HEK293 (cell line): ENCODE measurements around the gene SPACA9.

Source experiments
- CTCF ChIA-PET: fragments of 350-600 bp; formaldehyde crosslinking; extraction: SDS; loops from one replicate; lab custom pipeline; 2021; ENCODE audit warnings: antibody characterized with exemption; lab: Yijun Ruan, JAX
- POLR2A ChIA-PET: fragments of 300-600 bp; formaldehyde crosslinking; extraction: SDS; loops from one replicate; lab custom pipeline; 2020; ENCODE audit warnings: antibody characterized with exemption, inconsistent platforms; lab: Yijun Ruan, JAX
- H3K27ac ChIP-seq: fragments of 200-500 bp; sonication (Bioruptor generic); 2 replicates; pipeline ENCODE4 v1.5.1; 2014; ENCODE audit warnings: low read depth, low read length, control low read depth, inconsistent platforms; ENCODE audit errors: extremely low read depth
- H3K36me3 ChIP-seq, 2 experiments: fragments of 200-500 bp in 1 of 2; sonication (Bioruptor generic) in 1 of 2; 1 replicate in 1 of 2; 2 replicates in 1 of 2; pipeline ENCODE4 v1.5.1; 2014 to 2017; ENCODE audit warnings: inconsistent platforms in 2 of 2, low read length in 2 of 2; ENCODE audit not compliant: control insufficient read depth in 2 of 2, insufficient read depth in 1 of 2
- H3K4me1 ChIP-seq: fragments of 200-500 bp; sonication (Bioruptor generic); 2 replicates; pipeline ENCODE4 v1.5.1; 2014; ENCODE audit warnings: mild to moderate bottlenecking, low read length, inconsistent platforms; ENCODE audit not compliant: control insufficient read depth, insufficient read depth
- H3K4me3 ChIP-seq: 2 replicates; pipeline ENCODE4 v1.5.1; 2011; ENCODE audit warnings: low read depth, mild to moderate bottlenecking, control low read depth, low read length, moderate library complexity
- H3K9me3 ChIP-seq: fragments of 200-500 bp; sonication (Bioruptor generic); 2 replicates; pipeline ENCODE4 v1.5.1; 2014; ENCODE audit warnings: low read depth, low read length, inconsistent platforms; ENCODE audit not compliant: control insufficient read depth, insufficient read depth
- BCL11B ChIP-seq: fragments of 450-650 bp; formaldehyde crosslinking; IDR thresholded peaks from 2 replicates; pipeline ENCODE4 v1.5.1; 2016; ENCODE audit warnings: low read depth, missing biosample characterization, missing genetic modification characterization
- GLIS2 ChIP-seq: fragments of 450-650 bp; formaldehyde crosslinking; IDR thresholded peaks from 2 replicates; pipeline ENCODE4 v1.5.1; 2016; ENCODE audit warnings: missing biosample characterization, missing genetic modification characterization
- OSR2 ChIP-seq: fragments of 450-650 bp; formaldehyde crosslinking; IDR thresholded peaks from 2 replicates; pipeline ENCODE4 v1.5.1; 2016; ENCODE audit warnings: missing biosample characterization, missing genetic modification characterization
- PATZ1 ChIP-seq: fragments of 450-650 bp; formaldehyde crosslinking; IDR thresholded peaks from 2 replicates; pipeline ENCODE4 v1.5.1; 2016; ENCODE audit warnings: missing biosample characterization, missing genetic modification characterization
- ZBTB8A ChIP-seq: fragments of 450-650 bp; formaldehyde crosslinking; IDR thresholded peaks from 2 replicates; pipeline ENCODE4 v1.5.1; 2016; ENCODE audit warnings: missing biosample characterization, missing genetic modification characterization
- ZFP69B ChIP-seq: fragments of 450-650 bp; formaldehyde crosslinking; IDR thresholded peaks from 2 replicates; pipeline ENCODE4 v1.5.1; 2016; ENCODE audit warnings: missing biosample characterization, missing genetic modification characterization
- ZIC2 ChIP-seq: fragments of 450-650 bp; formaldehyde crosslinking; IDR thresholded peaks from 2 replicates; pipeline ENCODE4 v1.5.1; 2016; ENCODE audit warnings: missing biosample characterization, missing genetic modification characterization
- ZNF138 ChIP-seq: fragments of 450-650 bp; formaldehyde crosslinking; IDR thresholded peaks from 2 replicates; pipeline ENCODE4 v1.5.1; 2016; ENCODE audit warnings: missing biosample characterization, missing genetic modification characterization, borderline replicate concordance
- ZNF174 ChIP-seq: fragments of 450-650 bp; formaldehyde crosslinking; IDR thresholded peaks from 2 replicates; pipeline ENCODE4 v1.5.0; 2017; ENCODE audit warnings: missing biosample characterization, mild to moderate bottlenecking, missing genetic modification characterization
- ZNF202 ChIP-seq: fragments of 450-650 bp; formaldehyde crosslinking; IDR thresholded peaks from 2 replicates; pipeline ENCODE4 v1.5.1; 2016; ENCODE audit warnings: missing biosample characterization, missing genetic modification characterization, borderline replicate concordance
- ZNF223 ChIP-seq: fragments of 450-650 bp; formaldehyde crosslinking; IDR thresholded peaks from 2 replicates; pipeline ENCODE4 v1.5.1; 2016; ENCODE audit warnings: missing biosample characterization, missing genetic modification characterization
- ZNF248 ChIP-seq: fragments of 450-650 bp; formaldehyde crosslinking; IDR thresholded peaks from 2 replicates; pipeline ENCODE4 v1.5.1; 2017; ENCODE audit warnings: missing biosample characterization, missing genetic modification characterization
- ZNF341 ChIP-seq: fragments of 450-650 bp; formaldehyde crosslinking; IDR thresholded peaks from 2 replicates; pipeline ENCODE4; 2016; ENCODE audit warnings: low read depth, missing biosample characterization, missing genetic modification characterization
- ZNF366 ChIP-seq: fragments of 450-650 bp; formaldehyde crosslinking; conservative IDR thresholded peaks from 2 replicates; pipeline ENCODE4 v1.5.1; 2016; ENCODE audit warnings: missing biosample characterization, missing genetic modification characterization
- ZNF394 ChIP-seq: fragments of 450-650 bp; formaldehyde crosslinking; IDR thresholded peaks from 2 replicates; pipeline ENCODE4 v1.5.1; 2016; ENCODE audit warnings: missing biosample characterization, missing genetic modification characterization, mild to moderate bottlenecking, moderate library complexity, borderline replicate concordance
- ZNF433 ChIP-seq: fragments of 450-650 bp; formaldehyde crosslinking; IDR thresholded peaks from 2 replicates; pipeline ENCODE4 v1.5.1; 2016; ENCODE audit warnings: missing biosample characterization, missing genetic modification characterization, low read depth
- ZNF449 ChIP-seq: fragments of 450-650 bp; formaldehyde crosslinking; IDR thresholded peaks from 2 replicates; pipeline ENCODE4 v1.5.1; 2017; ENCODE audit warnings: missing biosample characterization, mild to moderate bottlenecking, missing genetic modification characterization, moderate library complexity
- ZNF560 ChIP-seq: fragments of 450-650 bp; formaldehyde crosslinking; IDR thresholded peaks from 2 replicates; pipeline ENCODE4 v1.5.1; 2017; ENCODE audit warnings: missing biosample characterization, missing genetic modification characterization, borderline replicate concordance
- ZNF596 ChIP-seq: fragments of 450-650 bp; IDR thresholded peaks from 2 replicates; pipeline ENCODE4 v1.5.0; 2018; ENCODE audit warnings: missing biosample characterization, mild to moderate bottlenecking, missing genetic modification characterization, moderate library complexity
- ZNF629 ChIP-seq: fragments of 450-650 bp; formaldehyde crosslinking; IDR thresholded peaks from 2 replicates; pipeline ENCODE4 v1.5.1; 2017; ENCODE audit warnings: missing biosample characterization, missing genetic modification characterization
- ZNF639 ChIP-seq: fragments of 450-650 bp; formaldehyde crosslinking; IDR thresholded peaks from 2 replicates; pipeline ENCODE4 v1.5.1; 2016; ENCODE audit warnings: missing biosample characterization, missing genetic modification characterization
- ZNF658 ChIP-seq: fragments of 450-650 bp; formaldehyde crosslinking; IDR thresholded peaks from 2 replicates; pipeline ENCODE4; 2016; ENCODE audit warnings: missing biosample characterization, missing genetic modification characterization
- ZNF768 ChIP-seq: fragments of 450-650 bp; formaldehyde crosslinking; IDR thresholded peaks from 2 replicates; pipeline ENCODE4 v1.5.1; 2018; ENCODE audit warnings: missing biosample characterization, mild to moderate bottlenecking, missing genetic modification characterization
- ZNF830 ChIP-seq: fragments of 450-650 bp; IDR thresholded peaks from 2 replicates; pipeline ENCODE4 v1.5.0; 2018; ENCODE audit warnings: missing biosample characterization, missing genetic modification characterization, low read depth, mild to moderate bottlenecking, moderate library complexity
- ZXDB ChIP-seq: fragments of 450-650 bp; formaldehyde crosslinking; IDR thresholded peaks from 2 replicates; pipeline ENCODE4 v1.5.1; 2016; ENCODE audit warnings: missing biosample characterization, missing genetic modification characterization
- TF ChIP-seq, protein P1 (sequence below): fragments of 450-650 bp; formaldehyde crosslinking; IDR thresholded peaks from 2 replicates; pipeline ENCODE4 v1.5.1; 2016; ENCODE audit warnings: missing biosample characterization, missing genetic modification characterization, low read depth

The SPACA9 gene

GRCh38 chr9:132857031-132857430 is 21.7 kb upstream of the SPACA9 start:
- Histone ChIP-seq H3K27ac (no peak overlapping the region), H3K4me1 (no peaks in the 10 kb centered on the region), H3K4me3 (no peak overlapping the region), H3K36me3 (no peaks in the 10 kb centered on the region), H3K9me3 (no peaks in the 10 kb centered on the region)
- TF ChIP-seq ZNF449 (tag by site-specific recombination) (no peak), ZFP69B (tag by site-specific recombination) (peak; percentile 58; the same call in 1 of the 2 replicates)
- ChIA-PET POLR2A (no interaction called here), CTCF (interaction anchor here (1.2 kb wide), 1 partner anchor 13 kb away, joined by 3 read pairs; no protein-coding TSS in a partner anchor)

GRCh38 chr9:132857616-132858342 is 20.9 kb upstream of the SPACA9 start:
- no peaks in the 10 kb centered on the region for H3K9me3 ChIP-seq
- no peak overlapping the region for H3K4me3 ChIP-seq
- H3K4me1 ChIP-seq, result no peaks in the 10 kb centered on the region
- ChIA-PET POLR2A (no interaction called here), CTCF (interaction anchor here (0.6 to 1.2 kb wide), 3 partner anchors 9 to 115 kb away, joined by 3 to 4 read pairs (median 3); no protein-coding TSS in a partner anchor)
- H3K27ac ChIP-seq, result no peak overlapping the region
- no peaks in the 10 kb centered on the region for H3K36me3 ChIP-seq
- TF ChIP-seq OSR2 (tag by site-specific recombination), result peak; percentile 97
- no peak for TF ChIP-seq ZNF366 (tag by site-specific recombination)
- no peak for TF ChIP-seq ZNF202 (tag by site-specific recombination)
- no peak for TF ChIP-seq ZNF433 (tag by site-specific recombination)
- TF ChIP-seq ZNF830, result no peak
- peak; percentile 66 for TF ChIP-seq GLIS2
- peak; percentile 99 for TF ChIP-seq ZNF394 (tag by site-specific recombination)
- no peak for TF ChIP-seq ZNF658
- TF ChIP-seq ZIC2 (tag by site-specific recombination), result peak; percentile 99
- no peak for TF ChIP-seq ZNF768
- TF ChIP-seq ZNF629 (tag by site-specific recombination), result peak; percentile 34; the same call in 1 of the 2 replicates
- TF ChIP-seq ZNF174 (tag by site-specific recombination), result no peak
- TF ChIP-seq ZNF223 (tag by site-specific recombination), result no peak
- 0 out of 2 replicates have a peak, but pooled peaks have one; percentile 52 for TF ChIP-seq BCL11B (tag by site-specific recombination)
- TF ChIP-seq ZNF248 (tag by site-specific recombination), result no peak
- no peak for TF ChIP-seq ZXDB (tag by site-specific recombination)
- peak; percentile 44 for TF ChIP-seq ZNF341
- no peak for TF ChIP-seq ZNF560
- peak; percentile 60 for TF ChIP-seq PATZ1 (tag by site-specific recombination)
- no peak for TF ChIP-seq ZNF639
- no peak for TF ChIP-seq ZNF596 (tag by site-specific recombination)
- peak; percentile 31; the same call in 1 of the 2 replicates for TF ChIP-seq ZNF449 (tag by site-specific recombination)
- TF ChIP-seq, protein P1, sequence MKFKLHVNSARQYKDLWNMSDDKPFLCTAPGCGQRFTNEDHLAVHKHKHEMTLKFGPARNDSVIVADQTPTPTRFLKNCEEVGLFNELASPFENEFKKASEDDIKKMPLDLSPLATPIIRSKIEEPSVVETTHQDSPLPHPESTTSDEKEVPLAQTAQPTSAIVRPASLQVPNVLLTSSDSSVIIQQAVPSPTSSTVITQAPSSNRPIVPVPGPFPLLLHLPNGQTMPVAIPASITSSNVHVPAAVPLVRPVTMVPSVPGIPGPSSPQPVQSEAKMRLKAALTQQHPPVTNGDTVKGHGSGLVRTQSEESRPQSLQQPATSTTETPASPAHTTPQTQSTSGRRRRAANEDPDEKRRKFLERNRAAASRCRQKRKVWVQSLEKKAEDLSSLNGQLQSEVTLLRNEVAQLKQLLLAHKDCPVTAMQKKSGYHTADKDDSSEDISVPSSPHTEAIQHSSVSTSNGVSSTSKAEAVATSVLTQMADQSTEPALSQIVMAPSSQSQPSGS, result no peak
- peak; percentile 34; the same call in 1 of the 2 replicates for TF ChIP-seq ZBTB8A (tag by site-specific recombination)
- no peak for TF ChIP-seq ZNF138 (tag by site-specific recombination)
